ENCODE results near the gene U2AF1L4.

DNA sequence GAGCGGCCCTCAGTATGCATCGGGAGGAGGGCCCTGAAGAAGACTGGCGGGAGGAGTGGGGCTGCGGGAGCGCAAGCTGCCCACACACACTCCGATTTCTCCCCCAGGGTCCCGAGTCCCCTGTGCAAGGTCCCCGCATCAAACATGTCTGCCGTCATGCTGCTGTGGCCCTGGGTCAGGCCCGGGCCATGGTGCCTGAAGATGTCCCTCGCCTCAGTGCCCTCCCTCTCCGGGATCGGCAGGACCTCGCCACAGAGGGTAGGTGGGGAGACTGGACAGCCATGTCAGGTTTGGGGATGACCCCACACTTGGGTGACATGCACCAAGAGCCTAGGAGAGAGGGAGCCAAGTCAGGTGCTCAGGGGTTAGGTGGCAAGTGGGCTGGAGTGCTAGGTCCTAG, 22.8 kb downstream of the U2AF1L4 start:
- TF ChIP-seq POLR2AphosphoS5 (IDR thresholded peaks at IDR 0.05) = no peak
- TF ChIP-seq, protein P1, sequence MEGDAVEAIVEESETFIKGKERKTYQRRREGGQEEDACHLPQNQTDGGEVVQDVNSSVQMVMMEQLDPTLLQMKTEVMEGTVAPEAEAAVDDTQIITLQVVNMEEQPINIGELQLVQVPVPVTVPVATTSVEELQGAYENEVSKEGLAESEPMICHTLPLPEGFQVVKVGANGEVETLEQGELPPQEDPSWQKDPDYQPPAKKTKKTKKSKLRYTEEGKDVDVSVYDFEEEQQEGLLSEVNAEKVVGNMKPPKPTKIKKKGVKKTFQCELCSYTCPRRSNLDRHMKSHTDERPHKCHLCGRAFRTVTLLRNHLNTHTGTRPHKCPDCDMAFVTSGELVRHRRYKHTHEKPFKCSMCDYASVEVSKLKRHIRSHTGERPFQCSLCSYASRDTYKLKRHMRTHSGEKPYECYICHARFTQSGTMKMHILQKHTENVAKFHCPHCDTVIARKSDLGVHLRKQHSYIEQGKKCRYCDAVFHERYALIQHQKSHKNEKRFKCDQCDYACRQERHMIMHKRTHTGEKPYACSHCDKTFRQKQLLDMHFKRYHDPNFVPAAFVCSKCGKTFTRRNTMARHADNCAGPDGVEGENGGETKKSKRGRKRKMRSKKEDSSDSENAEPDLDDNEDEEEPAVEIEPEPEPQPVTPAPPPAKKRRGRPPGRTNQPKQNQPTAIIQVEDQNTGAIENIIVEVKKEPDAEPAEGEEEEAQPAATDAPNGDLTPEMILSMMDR (IDR thresholded peaks at IDR 0.05) = no peak
